NCI-H526 (cell line): ENCODE results near the gene TERT.

ENCODE experiments used
- DNase-seq, 2 experiments: peaks; one replicate each; lab custom pipeline; 2025; lab: John Stamatoyannopoulos, UW

The TERT gene

GRCh38 chr5:1219098-1219767, 75.6 kb downstream of the TERT start:
- no peak for DNase-seq

- no peak for DNase-seq
Measured at GRCh38 chr5:1218351-1219080, 76.4 kb downstream of the TERT start.

- DNase-seq: peak in 1 of 2 experiments; percentile 49
Measured at GRCh38 chr5:1217596-1218206, 77.2 kb downstream of the TERT start.

- no peak for DNase-seq
Measured at GRCh38 chr5:1216918-1217295, 78.0 kb downstream of the TERT start.

- DNase-seq: no peak
Measured at GRCh38 chr5:1216211-1216917, 78.5 kb downstream of the TERT start.

GRCh38 chr5:1215320-1216096, 79.4 kb downstream of the TERT start:
- DNase-seq: no peak

- DNase-seq: no peak
Measured at GRCh38 chr5:1214936-1215220, 80.0 kb downstream of the TERT start.

GRCh38 chr5:1214163-1214935, 80.5 kb downstream of the TERT start:
- no peak for DNase-seq

GRCh38 chr5:1213508-1214162, 81.2 kb downstream of the TERT start:
- no peak for DNase-seq

- DNase-seq: no peak
Measured at GRCh38 chr5:1212881-1213280, 82.0 kb downstream of the TERT start.

GRCh38 chr5:1212271-1212670, 82.6 kb downstream of the TERT start:
- DNase-seq: no peak

- DNase-seq: no peak
Measured at GRCh38 chr5:1211701-1212100, 83.2 kb downstream of the TERT start.

GRCh38 chr5:1210832-1211251, 84.0 kb downstream of the TERT start:
- DNase-seq: no peak

- DNase-seq: no peak
Measured at GRCh38 chr5:1209896-1210776, 84.7 kb downstream of the TERT start.

- DNase-seq: no peak
Measured at GRCh38 chr5:1209489-1209852, 85.4 kb downstream of the TERT start.

- peak in 1 of 2 experiments; percentile 56 for DNase-seq
Measured at GRCh38 chr5:1208743-1209488, 86.0 kb downstream of the TERT start.

- no peak for DNase-seq
Measured at GRCh38 chr5:1208221-1208742, 86.6 kb downstream of the TERT start.

- no peak for DNase-seq
Measured at GRCh38 chr5:1207555-1207954, 87.3 kb downstream of the TERT start.
